SU-DHL-6 (cell line): ENCODE measurements around the gene BCL2L11.

Source experiments
- H2AFZ ChIP-seq: fragments of 200-600 bp; sonication (generic); 2 replicates; pipeline ENCODE4 v1.6.1; 2014; ENCODE audit warnings: low read depth, mild to moderate bottlenecking, moderate library complexity, mixed read lengths, antibody characterized with exemption, low read length; ENCODE audit not compliant: severe bottlenecking
- H3F3A ChIP-seq: fragments of 200-600 bp; shearing (Covaris generic); 2 replicates; pipeline ENCODE4 v1.6.0; 2016; ENCODE audit warnings: antibody characterized with exemption, mild to moderate bottlenecking; ENCODE audit not compliant: insufficient read depth
- H3K27ac ChIP-seq: fragments of 200-600 bp; sonication (generic); 2 replicates; pipeline ENCODE4 v1.5.1; 2016; ENCODE audit warnings: low read depth, mild to moderate bottlenecking, low read length, moderate library complexity, mixed read lengths
- H3K27me3 ChIP-seq: fragments of 200-600 bp; sonication (generic), shearing (Covaris generic); 2 replicates; pipeline ENCODE4 v1.6.0; 2014; ENCODE audit warnings: mild to moderate bottlenecking, low read length
- H3K36me3 ChIP-seq: fragments of 200-600 bp; sonication (generic); 2 replicates; pipeline ENCODE4 v1.6.1; 2014; ENCODE audit warnings: mild to moderate bottlenecking, low read length, mixed read lengths
- H3K4me2 ChIP-seq: fragments of 300-600, 200-600 bp; shearing (Covaris generic), sonication (generic); 2 replicates; pipeline ENCODE4 v1.6.0; 2014; ENCODE audit warnings: low read length, low read depth, mild to moderate bottlenecking; ENCODE audit not compliant: poor library complexity, severe bottlenecking
- H3K4me3 ChIP-seq: fragments of 200-600 bp; sonication (generic); 2 replicates; pipeline ENCODE4 v1.5.1; 2014; ENCODE audit warnings: antibody characterized with exemption, low read length, mild to moderate bottlenecking, mixed read lengths; ENCODE audit not compliant: insufficient read depth, poor library complexity, severe bottlenecking
- H3K79me2 ChIP-seq: fragments of 200-600 bp; sonication (generic); 2 replicates; pipeline ENCODE4 v1.6.1; 2014; ENCODE audit warnings: mild to moderate bottlenecking, low read length, moderate library complexity; ENCODE audit not compliant: insufficient read depth
- H3K9ac ChIP-seq: fragments of 200-600 bp; sonication (generic); 2 replicates; pipeline ENCODE4 v1.7.0; 2014; ENCODE audit warnings: mild to moderate bottlenecking, low read length
- H3K9me2 ChIP-seq: fragments of 200-600 bp; sonication (generic); replicated peaks from 2 replicates; pipeline ENCODE4 v1.6.1; 2014; ENCODE audit warnings: low read length; ENCODE audit not compliant: insufficient read depth
- H3K9me3 ChIP-seq: fragments of 200-600 bp; sonication (generic); 2 replicates; pipeline ENCODE4 v1.6.1; 2014; ENCODE audit warnings: low read length, mixed read lengths; ENCODE audit not compliant: insufficient read depth
- H4K20me1 ChIP-seq: fragments of 200-600 bp; sonication (generic); 2 replicates; pipeline ENCODE4 v1.6.1; 2014; ENCODE audit warnings: low read depth, mild to moderate bottlenecking, antibody characterized with exemption, low read length, moderate library complexity, mixed read lengths
- EZH2phosphoT487 ChIP-seq: fragments of 200-600 bp; sonication (generic), shearing (Covaris generic); conservative IDR thresholded peaks from 2 replicates; pipeline ENCODE4 v1.6.1; 2018; ENCODE audit warnings: mild to moderate bottlenecking, antibody characterized with exemption, low read length, moderate library complexity, mixed read lengths
- TF ChIP-seq, protein P1 (sequence below): fragments of 200-600 bp; sonication (generic); IDR thresholded peaks from one replicate; pipeline ENCODE4 v1.5.1; 2017; ENCODE audit warnings: antibody characterized with exemption, mild to moderate bottlenecking, low read length, moderate library complexity; ENCODE audit not compliant: insufficient read depth, poor library complexity, severe bottlenecking

Gene BCL2L11

DNA sequence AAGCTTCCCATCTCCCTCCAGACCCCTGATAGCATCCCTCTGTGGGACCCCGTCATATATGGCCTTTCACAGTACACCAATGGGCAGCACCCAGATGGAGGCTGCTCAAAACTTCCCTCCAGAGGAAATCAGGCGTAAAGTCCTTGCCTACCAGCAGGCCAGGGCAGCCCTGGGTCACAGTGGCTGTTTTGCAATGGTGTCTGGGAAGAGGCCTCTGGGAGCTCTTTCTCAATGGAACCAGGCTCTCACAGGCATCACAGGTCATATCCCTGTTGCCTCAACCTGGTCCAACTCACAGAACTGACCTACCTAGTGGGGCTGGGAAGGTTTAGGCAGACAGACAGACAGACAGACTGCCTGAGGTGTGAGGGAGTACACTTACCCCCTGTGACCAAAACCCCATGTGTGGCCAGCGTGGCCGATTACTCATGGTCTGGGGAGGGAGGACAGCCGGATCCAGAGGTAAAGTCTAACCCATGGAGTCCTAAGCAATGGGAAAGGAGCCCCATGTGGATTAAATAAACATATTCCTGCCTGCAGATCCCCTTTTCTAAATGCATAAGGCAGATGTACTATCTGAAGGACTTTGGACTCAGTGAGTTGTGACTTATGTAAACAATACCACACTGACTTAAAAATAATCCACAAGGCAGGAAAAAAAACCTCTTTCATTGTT lies 58.2 kb downstream of the BCL2L11 start:
- H3K9ac ChIP-seq, result no peak overlapping the region
- TF ChIP-seq, protein P1, sequence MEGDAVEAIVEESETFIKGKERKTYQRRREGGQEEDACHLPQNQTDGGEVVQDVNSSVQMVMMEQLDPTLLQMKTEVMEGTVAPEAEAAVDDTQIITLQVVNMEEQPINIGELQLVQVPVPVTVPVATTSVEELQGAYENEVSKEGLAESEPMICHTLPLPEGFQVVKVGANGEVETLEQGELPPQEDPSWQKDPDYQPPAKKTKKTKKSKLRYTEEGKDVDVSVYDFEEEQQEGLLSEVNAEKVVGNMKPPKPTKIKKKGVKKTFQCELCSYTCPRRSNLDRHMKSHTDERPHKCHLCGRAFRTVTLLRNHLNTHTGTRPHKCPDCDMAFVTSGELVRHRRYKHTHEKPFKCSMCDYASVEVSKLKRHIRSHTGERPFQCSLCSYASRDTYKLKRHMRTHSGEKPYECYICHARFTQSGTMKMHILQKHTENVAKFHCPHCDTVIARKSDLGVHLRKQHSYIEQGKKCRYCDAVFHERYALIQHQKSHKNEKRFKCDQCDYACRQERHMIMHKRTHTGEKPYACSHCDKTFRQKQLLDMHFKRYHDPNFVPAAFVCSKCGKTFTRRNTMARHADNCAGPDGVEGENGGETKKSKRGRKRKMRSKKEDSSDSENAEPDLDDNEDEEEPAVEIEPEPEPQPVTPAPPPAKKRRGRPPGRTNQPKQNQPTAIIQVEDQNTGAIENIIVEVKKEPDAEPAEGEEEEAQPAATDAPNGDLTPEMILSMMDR, result no peak
- TF ChIP-seq EZH2phosphoT487, result no peak
- no peaks in the 10 kb centered on the region for H3K36me3 ChIP-seq
- H3F3A ChIP-seq, result no peaks in the 10 kb centered on the region
- H4K20me1 ChIP-seq, result no peaks in the 10 kb centered on the region
- no peaks in the 10 kb centered on the region for H3K27me3 ChIP-seq
- H3K4me2 ChIP-seq, result no peak overlapping the region
- H3K9me3 ChIP-seq, result no peaks in the 10 kb centered on the region
- H3K9me2 ChIP-seq, result no peaks in the 10 kb centered on the region
- no peak overlapping the region for H3K27ac ChIP-seq
- H3K79me2 ChIP-seq, result no peaks in the 10 kb centered on the region
- no peak overlapping the region for H2AFZ ChIP-seq
- no peak overlapping the region for H3K4me3 ChIP-seq

GRCh38 chr2:111182121-111182520 lies 61.4 kb downstream of the BCL2L11 start:
- TF ChIP-seq EZH2phosphoT487, result no peak
- TF ChIP-seq, protein P1, result no peak
- H3F3A ChIP-seq, result no peaks in the 10 kb centered on the region
- H3K36me3 ChIP-seq, result no peaks in the 10 kb centered on the region
- no peaks in the 10 kb centered on the region for H3K27me3 ChIP-seq
- H3K4me3 ChIP-seq, result no peak overlapping the region
- no peak overlapping the region for H2AFZ ChIP-seq
- H3K9ac ChIP-seq, result no peak overlapping the region
- no peaks in the 10 kb centered on the region for H3K9me3 ChIP-seq
- H3K4me2 ChIP-seq, result no peak overlapping the region
- H3K79me2 ChIP-seq, result no peaks in the 10 kb centered on the region
- no peaks in the 10 kb centered on the region for H4K20me1 ChIP-seq
- no peaks in the 10 kb centered on the region for H3K9me2 ChIP-seq
- H3K27ac ChIP-seq, result no peak overlapping the region

DNA sequence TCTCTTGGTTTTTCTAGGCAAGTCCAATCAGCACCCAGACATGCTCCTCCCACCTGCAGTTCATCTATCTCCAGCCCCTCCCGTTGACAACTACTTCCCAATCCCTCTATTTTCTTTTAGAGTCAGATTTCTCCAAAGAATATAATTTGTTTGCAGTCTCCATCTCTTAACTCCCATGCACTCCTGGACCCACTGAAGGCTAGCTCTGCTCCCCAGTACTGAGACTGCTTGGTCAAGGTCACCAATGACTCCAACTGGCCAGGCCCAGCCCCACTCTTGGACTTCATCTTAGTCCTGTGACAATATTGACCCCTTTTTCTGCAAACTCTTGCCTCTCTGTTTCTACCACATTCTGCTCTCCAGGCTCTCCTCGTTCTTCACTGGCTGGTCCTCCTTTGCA lies 62.0 kb downstream of the BCL2L11 start:
- Histone ChIP-seq H3F3A (no peaks in the 10 kb centered on the region), H4K20me1 (no peaks in the 10 kb centered on the region), H3K4me2 (no peak overlapping the region), H2AFZ (no peak overlapping the region), H3K9me3 (no peaks in the 10 kb centered on the region), H3K27me3 (no peaks in the 10 kb centered on the region), H3K27ac (no peak overlapping the region), H3K9ac (no peak overlapping the region), H3K36me3 (no peaks in the 10 kb centered on the region), H3K9me2 (no peaks in the 10 kb centered on the region), H3K4me3 (no peak overlapping the region), H3K79me2 (no peaks in the 10 kb centered on the region)
- no peak for TF ChIP-seq EZH2phosphoT487
- TF ChIP-seq, protein P1, result no peak
